Suprapubic skin (tissue), 4 donors: Measurements from ENCODE around the gene DAND5. TPM values are rescaled to one million over a fixed set of nuclear protein-coding genes. Genes with fewer than 3 reads are reported as not detected.
"Not testable (repeated sequence)": the region's sequence is repeated elsewhere in the genome, so short reads cannot be mapped to it uniquely, and the experiment has no call there.

ENCODE experiments used
- DNase-seq, 2 donors: peaks; one replicate each; pipeline ENCODE4 v3.0.0-alpha.2; 2019; ENCODE audit warnings: low spot score in 2 of 2
- H3K27ac ChIP-seq: fragments of 200-600 bp; sonication (generic); one replicate; pipeline ENCODE4 v1.5.1; 2019
- H3K27me3 ChIP-seq: fragments of 200-600 bp; sonication (generic); one replicate; pipeline ENCODE4 v1.5.1; 2019
- H3K36me3 ChIP-seq: fragments of 200-600 bp; sonication (generic); one replicate; pipeline ENCODE4 v1.5.1; 2019
- H3K4me1 ChIP-seq: fragments of 200-600 bp; sonication (generic); one replicate; pipeline ENCODE4 v1.5.1; 2019
- H3K4me3 ChIP-seq: fragments of 200-600 bp; sonication (generic); one replicate; pipeline ENCODE4 v1.5.1; 2019; ENCODE audit warnings: mild to moderate bottlenecking
- H3K9me3 ChIP-seq: fragments of 200-600 bp; sonication (generic); one replicate; pipeline ENCODE4 v1.5.1; 2019
- EP300 ChIP-seq: sonication (generic); formaldehyde crosslinking; IDR thresholded peaks from one replicate; pipeline ENCODE4 v1.6.1; 2017; ENCODE audit warnings: antibody characterized with exemption
- POLR2A ChIP-seq, 2 donors: fragments of 450-650 bp; IDR thresholded peaks; one replicate each; pipeline ENCODE4 v1.6.1; 2017; ENCODE audit warnings: antibody characterized with exemption in 2 of 2, mild to moderate bottlenecking in 2 of 2, moderate library complexity in 2 of 2
- POLR2AphosphoS5 ChIP-seq, 3 donors: sonication (generic); formaldehyde crosslinking; IDR thresholded peaks; one replicate each; pipeline ENCODE4 v1.6.1; 2017; ENCODE audit warnings: antibody characterized with exemption in 3 of 3
- WGBS: methylation state at CpG from one replicate; pipeline ENCODE4 v1.1.5; 2018; 5-methylcytosine and 5-hydroxymethylcytosine counted together
- total RNA-seq, 4 donors: library from RNA; depleted of rRNA; stranded (reverse); fragments of >200 nt; gene quantifications; one replicate each; pipeline ENCODE4 v1.1.0, GENCODE V29; 2016
- TF ChIP-seq, protein P1 (sequence below), 2 donors: fragments of 200-600 bp in 1 of 2; fragments of 450-650 bp in 1 of 2; sonication (generic) in 1 of 2; IDR thresholded peaks; one replicate each; pipeline ENCODE4 v1.5.1; 2016 to 2019; ENCODE audit warnings: antibody characterized with exemption in 2 of 2, mild to moderate bottlenecking in 1 of 2, moderate library complexity in 1 of 2

Gene DAND5
- total RNA-seq, 4 donors from 2014 or later, result not detected

DNA sequence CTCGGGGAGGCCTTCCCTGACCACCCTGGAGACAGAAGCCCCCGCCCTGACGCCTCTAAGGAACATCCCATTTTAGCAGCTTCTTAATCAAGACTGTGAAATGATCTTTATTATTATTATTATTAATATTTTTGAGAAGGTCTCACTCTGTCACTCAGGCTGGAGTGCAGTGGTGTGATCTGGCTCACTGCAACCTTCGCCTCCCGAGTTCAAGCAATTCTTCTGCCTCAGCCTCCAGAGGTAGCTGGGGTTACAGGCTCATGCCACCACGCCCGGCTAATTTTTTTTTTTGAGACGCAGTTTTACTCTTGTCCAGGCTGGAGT, 3.6 kb upstream of the DAND5 start:
- no peaks in the 10 kb centered on the region for H3K36me3 ChIP-seq
- TF ChIP-seq POLR2AphosphoS5 (IDR thresholded peaks at IDR 0.05) (no peak), EP300 (no peak)
- H3K4me1 ChIP-seq, result peaks cover 9% of the 10 kb centered on the region
- H3K27me3 ChIP-seq, result no peaks in the 10 kb centered on the region
- no peak overlapping the region for H3K27ac ChIP-seq
- H3K4me3 ChIP-seq, result peak overlapping the region; percentile 54
- H3K9me3 ChIP-seq, result no peaks in the 10 kb centered on the region
- DNase-seq, result no peak
- 50% methylated on average over 8 of the region's 8 CpGs for WGBS

DNA sequence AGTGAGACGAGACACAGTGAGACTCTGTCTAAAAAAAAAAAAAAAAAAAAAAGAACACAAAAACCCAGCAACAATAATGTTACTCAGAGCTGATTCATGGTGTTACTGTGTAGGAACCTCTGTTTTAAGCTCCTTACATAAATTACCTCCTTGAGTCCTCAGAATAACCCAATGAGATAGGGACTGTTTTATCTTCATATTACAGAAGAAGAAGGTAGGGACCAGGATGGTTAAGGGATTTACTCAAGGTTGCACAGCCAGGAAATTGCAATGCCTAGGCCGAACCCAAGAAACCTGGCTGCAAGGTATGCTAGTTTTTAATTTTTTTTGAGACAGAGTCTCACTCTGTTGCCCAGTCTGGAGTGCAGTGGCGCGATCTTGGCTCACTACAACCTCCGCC, 1.5 kb upstream of the DAND5 start:
- H3K4me1 ChIP-seq, result peaks cover 9% of the 10 kb centered on the region
- H3K4me3 ChIP-seq, result no peak overlapping the region
- WGBS, result 95% methylated on average over 5 of the region's 5 CpGs
- no peaks in the 10 kb centered on the region for H3K9me3 ChIP-seq
- H3K36me3 ChIP-seq, result no peaks in the 10 kb centered on the region
- H3K27me3 ChIP-seq, result no peaks in the 10 kb centered on the region
- TF ChIP-seq EP300, result no peak
- TF ChIP-seq, protein P1, sequence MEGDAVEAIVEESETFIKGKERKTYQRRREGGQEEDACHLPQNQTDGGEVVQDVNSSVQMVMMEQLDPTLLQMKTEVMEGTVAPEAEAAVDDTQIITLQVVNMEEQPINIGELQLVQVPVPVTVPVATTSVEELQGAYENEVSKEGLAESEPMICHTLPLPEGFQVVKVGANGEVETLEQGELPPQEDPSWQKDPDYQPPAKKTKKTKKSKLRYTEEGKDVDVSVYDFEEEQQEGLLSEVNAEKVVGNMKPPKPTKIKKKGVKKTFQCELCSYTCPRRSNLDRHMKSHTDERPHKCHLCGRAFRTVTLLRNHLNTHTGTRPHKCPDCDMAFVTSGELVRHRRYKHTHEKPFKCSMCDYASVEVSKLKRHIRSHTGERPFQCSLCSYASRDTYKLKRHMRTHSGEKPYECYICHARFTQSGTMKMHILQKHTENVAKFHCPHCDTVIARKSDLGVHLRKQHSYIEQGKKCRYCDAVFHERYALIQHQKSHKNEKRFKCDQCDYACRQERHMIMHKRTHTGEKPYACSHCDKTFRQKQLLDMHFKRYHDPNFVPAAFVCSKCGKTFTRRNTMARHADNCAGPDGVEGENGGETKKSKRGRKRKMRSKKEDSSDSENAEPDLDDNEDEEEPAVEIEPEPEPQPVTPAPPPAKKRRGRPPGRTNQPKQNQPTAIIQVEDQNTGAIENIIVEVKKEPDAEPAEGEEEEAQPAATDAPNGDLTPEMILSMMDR (IDR thresholded peaks at IDR 0.05), result no peak
- TF ChIP-seq POLR2AphosphoS5 (IDR thresholded peaks at IDR 0.05), result no peak
- no peak for TF ChIP-seq POLR2A (IDR thresholded peaks at IDR 0.05)
- no peak overlapping the region for H3K27ac ChIP-seq
- DNase-seq, result no peak

DNA sequence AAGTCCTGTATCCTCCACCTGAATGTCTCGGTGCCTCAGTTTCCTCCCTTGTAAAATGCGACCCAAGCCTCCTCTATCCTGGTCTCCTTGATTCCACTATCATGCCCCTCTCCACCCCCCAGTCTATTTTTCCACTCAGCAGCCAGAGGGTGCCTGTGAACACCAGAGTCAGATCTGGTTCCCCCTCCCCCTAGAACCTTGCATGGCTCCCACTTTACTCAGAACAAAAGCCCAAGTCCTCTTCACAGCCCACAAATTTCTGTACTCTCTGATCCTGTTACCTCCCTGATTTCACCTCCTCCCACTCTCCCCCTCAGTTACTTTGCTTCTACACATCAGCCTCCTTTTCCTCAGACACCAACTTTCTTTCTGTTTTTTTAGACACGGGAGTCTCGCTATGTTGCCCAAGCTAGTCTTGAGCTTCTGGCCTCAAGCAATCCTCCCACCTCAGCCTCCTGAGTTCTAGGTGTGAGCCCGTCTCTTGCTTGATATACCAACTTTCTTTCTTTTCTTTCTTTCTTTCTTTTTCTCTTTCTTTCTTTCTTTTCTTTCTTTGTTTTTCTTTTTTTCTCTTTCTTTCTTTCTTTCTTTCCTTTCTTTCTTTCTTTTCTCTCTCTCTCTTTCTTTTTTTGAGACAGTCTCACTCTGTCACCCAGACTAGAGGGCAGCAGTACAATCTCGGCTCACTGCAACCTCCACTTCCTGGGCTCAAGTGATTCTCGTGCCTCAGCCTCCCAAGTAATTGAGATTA, 869 bp downstream of the DAND5 start:
- no peak for DNase-seq
- 91% methylated on average over 7 of the region's 7 CpGs for WGBS
- Histone ChIP-seq H3K27ac (no peak overlapping the region), H3K27me3 (no peaks in the 10 kb centered on the region), H3K9me3 (no peaks in the 10 kb centered on the region), H3K4me1 (peaks cover 5% of the 10 kb centered on the region), H3K4me3 (no peak overlapping the region), H3K36me3 (no peaks in the 10 kb centered on the region)
- TF ChIP-seq, protein P1 (IDR thresholded peaks at IDR 0.05), result no peak
- TF ChIP-seq EP300, result no peak
- TF ChIP-seq POLR2AphosphoS5 (IDR thresholded peaks at IDR 0.05), result no peak
- TF ChIP-seq POLR2A (IDR thresholded peaks at IDR 0.05), result no peak

DNA sequence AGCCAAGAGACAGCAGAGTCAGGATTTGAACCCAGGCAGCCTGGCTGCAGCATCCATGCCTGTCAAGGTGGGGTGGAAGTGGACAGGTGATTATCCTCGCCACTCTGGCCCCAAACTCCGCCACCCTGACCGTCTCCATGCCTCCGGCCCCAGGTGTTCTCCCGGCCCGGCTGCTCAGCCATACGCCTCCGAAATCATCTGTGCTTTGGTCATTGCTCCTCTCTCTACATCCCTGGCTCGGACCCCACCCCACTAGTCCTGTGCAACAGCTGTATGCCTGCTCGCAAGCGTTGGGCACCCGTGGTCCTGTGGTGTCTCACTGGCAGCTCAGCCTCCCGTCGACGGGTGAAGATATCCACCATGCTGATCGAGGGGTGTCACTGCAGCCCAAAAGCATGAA, 3.9 kb downstream of the DAND5 start:
- no peak for DNase-seq
- no peaks in the 10 kb centered on the region for H3K36me3 ChIP-seq
- TF ChIP-seq POLR2AphosphoS5 (IDR thresholded peaks at IDR 0.05) (no peak), EP300 (no peak)
- 88% methylated on average over 16 of the region's 16 CpGs for WGBS
- H3K27me3 ChIP-seq, result no peaks in the 10 kb centered on the region
- no peaks in the 10 kb centered on the region for H3K4me1 ChIP-seq
- no peak overlapping the region for H3K4me3 ChIP-seq
- H3K27ac ChIP-seq, result no peak overlapping the region
- H3K9me3 ChIP-seq, result no peaks in the 10 kb centered on the region

DNA sequence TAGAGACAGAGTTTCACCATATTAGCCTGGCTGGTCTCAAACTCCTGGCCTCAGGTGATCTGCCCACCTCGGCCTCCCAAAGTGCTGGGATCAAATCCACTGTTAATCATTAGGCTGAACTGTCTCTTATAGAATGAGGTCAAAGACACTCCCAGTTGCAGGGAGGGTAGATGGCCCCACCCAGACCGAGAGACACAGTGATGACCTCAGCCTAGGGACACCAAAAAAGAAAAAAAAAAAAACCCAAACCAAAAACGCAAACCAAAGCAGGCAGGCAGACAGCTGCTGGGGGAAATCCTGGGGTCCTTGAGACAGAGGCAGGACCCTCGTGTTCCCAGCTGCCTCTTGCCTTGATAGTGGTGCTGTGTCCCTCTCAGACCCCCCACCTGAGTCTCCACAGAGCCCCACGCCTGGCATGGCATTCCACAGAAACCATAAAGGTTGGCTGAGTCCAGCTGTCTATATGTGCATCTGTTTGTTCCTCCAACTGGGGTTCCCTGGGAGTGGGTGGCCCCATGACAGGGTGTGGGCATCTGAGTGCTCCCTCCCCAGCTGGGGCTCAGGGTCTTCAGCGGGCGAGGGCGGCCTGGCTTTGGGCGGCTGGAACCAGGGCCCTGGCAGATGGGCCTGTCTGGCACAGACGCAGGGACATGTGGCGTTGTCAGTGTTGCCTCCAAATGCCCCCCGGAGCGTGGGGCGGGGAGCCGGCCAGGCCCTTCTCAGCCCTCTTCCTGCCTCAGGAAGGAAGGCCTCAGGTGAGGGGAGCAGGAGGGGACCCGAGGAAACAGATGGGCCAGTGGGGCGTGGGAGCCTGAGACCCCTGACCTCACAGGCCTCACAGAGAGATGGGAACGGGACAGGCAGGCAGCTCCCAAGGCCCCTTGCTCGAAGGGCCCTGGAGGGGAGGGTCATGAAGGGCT, 5.2 kb downstream of the DAND5 start:
- H3K36me3 ChIP-seq, result no peaks in the 10 kb centered on the region
- TF ChIP-seq, protein P1 (IDR thresholded peaks at IDR 0.05), result no peak
- TF ChIP-seq POLR2A (IDR thresholded peaks at IDR 0.05) (no peak), EP300 (no peak), POLR2AphosphoS5 (IDR thresholded peaks at IDR 0.05) (no peak)
- no peaks in the 10 kb centered on the region for H3K9me3 ChIP-seq
- no peak overlapping the region for H3K27ac ChIP-seq
- WGBS, result 58% methylated on average over 9 of the region's 19 CpGs
- H3K4me1 ChIP-seq, result no peaks in the 10 kb centered on the region
- DNase-seq, result peak in 1 of 2 donors; percentile 64
- H3K4me3 ChIP-seq, result no peak overlapping the region
- no peaks in the 10 kb centered on the region for H3K27me3 ChIP-seq

DNA sequence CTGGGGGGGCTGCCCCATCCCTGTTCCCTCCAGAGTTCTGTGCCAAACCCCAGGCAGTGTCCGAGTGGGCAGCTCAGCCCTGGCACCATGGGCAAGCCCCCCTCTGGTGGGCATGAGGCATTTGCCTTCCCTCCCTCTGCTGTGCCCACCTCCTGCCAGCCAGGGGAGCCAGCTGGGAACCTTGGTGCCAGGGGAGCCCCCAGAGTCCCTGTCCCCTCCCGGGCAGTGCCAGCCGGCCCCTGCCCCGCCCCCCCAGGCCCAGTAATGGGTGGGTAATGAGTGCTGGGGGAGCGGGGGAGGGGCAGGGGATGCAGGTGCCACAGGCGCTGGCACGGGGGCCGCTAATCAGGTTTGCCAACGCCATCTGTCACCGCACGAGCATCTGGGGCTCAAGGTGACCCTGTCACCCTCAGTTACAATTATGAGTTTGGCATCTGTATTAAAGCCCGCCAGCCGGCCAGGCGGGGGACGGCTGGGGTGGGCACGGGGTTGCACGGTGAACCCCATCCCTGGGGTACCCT, 5.9 kb downstream of the DAND5 start:
- Histone ChIP-seq H3K9me3 (no peaks in the 10 kb centered on the region), H3K36me3 (no peaks in the 10 kb centered on the region), H3K4me1 (no peaks in the 10 kb centered on the region), H3K4me3 (no peak overlapping the region), H3K27me3 (no peaks in the 10 kb centered on the region), H3K27ac (no peak overlapping the region)
- no peak for DNase-seq
- WGBS, result 92% methylated on average over 2 of the region's 17 CpGs
- no peak for TF ChIP-seq POLR2AphosphoS5 (IDR thresholded peaks at IDR 0.05)
- no peak for TF ChIP-seq EP300
- TF ChIP-seq, protein P1 (IDR thresholded peaks at IDR 0.05), result no peak
- no peak for TF ChIP-seq POLR2A (IDR thresholded peaks at IDR 0.05)

DNA sequence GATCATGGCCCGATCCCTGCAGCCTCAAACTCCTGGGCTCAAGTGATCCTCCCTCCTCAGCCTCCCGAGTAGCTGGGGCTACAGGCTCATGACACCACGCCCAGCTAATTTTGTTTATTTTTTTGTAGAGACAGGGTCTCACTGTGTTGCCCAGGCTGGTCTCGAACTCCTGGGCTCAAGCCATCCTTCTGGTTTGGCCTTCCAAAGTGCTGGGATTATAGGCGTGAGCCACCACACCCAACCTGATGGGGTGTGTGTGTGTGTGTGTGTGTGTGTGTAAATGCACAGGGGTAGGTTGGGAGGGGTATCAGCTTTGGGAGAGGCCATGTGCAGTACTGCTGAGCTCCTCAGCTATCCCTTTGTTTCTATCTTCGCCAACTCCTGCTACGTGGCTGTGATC, 6.7 kb downstream of the DAND5 start:
- not testable (repeated sequence) for H3K4me1 ChIP-seq, H3K4me3 ChIP-seq, DNase-seq, H3K27me3 ChIP-seq, H3K9me3 ChIP-seq, H3K36me3 ChIP-seq, H3K27ac ChIP-seq
- 68% methylated on average over 6 of the region's 7 CpGs for WGBS
